ENCODE measurements around the gene SUGT1.
"Not testable (repeated sequence)": the region's sequence is repeated elsewhere in the genome, so short reads cannot be mapped to it uniquely, and the experiment has no call there.

SUGT1 gene

DNA sequence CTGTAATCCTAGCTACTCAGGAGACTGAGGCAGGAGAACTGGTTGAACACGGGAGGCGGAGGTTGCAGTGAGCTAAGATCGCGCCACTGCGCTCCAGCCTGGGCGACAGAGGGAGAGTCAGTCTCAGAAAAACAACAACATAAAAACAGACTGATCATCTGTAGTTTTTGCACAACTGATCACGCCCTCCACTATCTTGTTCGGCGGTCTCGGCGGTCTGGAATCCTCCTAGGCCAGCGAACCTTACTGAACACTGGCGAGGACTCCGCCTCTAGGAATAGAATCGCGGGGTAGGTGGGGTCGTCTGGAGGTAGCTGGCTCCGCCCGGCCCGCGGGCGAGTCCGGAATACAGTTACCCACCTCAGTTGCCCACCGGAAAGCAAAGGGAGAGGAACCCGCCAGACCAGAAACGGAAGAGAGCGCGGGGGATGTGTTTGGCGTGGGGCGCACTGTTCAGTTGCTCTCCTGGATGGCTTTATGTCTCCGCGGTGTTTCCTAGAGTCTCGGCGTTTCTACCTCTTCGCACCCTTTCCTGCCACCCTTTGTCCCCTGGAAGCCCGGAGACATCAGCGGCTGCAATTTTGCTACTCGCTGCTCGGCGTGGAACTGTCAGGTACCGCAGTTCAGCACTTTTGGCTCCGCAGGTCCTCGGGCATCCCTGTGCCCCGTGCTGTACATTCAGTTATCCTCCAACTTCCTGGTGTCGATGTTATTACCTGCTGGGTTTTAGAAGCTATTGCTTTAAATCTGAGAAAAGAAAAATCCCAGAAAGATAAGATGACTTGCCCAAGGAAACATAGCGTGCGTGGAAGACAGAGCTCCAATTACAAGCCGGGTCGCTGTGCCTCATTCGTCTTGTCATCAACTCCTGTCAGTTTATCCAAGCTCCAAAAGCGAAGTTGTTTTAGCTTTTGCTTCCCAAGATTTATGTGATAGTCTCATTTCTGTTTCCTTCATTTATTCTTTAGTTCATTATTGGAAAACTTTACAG, 35.3 kb upstream of the SUGT1 start:
- TF ChIP-seq, protein P1, sequence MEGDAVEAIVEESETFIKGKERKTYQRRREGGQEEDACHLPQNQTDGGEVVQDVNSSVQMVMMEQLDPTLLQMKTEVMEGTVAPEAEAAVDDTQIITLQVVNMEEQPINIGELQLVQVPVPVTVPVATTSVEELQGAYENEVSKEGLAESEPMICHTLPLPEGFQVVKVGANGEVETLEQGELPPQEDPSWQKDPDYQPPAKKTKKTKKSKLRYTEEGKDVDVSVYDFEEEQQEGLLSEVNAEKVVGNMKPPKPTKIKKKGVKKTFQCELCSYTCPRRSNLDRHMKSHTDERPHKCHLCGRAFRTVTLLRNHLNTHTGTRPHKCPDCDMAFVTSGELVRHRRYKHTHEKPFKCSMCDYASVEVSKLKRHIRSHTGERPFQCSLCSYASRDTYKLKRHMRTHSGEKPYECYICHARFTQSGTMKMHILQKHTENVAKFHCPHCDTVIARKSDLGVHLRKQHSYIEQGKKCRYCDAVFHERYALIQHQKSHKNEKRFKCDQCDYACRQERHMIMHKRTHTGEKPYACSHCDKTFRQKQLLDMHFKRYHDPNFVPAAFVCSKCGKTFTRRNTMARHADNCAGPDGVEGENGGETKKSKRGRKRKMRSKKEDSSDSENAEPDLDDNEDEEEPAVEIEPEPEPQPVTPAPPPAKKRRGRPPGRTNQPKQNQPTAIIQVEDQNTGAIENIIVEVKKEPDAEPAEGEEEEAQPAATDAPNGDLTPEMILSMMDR (IDR thresholded peaks at IDR 0.05; ENCODE audit: insufficient read depth, low read depth, low read length, missing control alignments), result no peak
- peak overlapping the region; percentile 80 for H3K4me3 ChIP-seq (ENCODE audit: low read length)
- peak; percentile 78 for DNase-seq (ENCODE audit: low read depth)

DNA sequence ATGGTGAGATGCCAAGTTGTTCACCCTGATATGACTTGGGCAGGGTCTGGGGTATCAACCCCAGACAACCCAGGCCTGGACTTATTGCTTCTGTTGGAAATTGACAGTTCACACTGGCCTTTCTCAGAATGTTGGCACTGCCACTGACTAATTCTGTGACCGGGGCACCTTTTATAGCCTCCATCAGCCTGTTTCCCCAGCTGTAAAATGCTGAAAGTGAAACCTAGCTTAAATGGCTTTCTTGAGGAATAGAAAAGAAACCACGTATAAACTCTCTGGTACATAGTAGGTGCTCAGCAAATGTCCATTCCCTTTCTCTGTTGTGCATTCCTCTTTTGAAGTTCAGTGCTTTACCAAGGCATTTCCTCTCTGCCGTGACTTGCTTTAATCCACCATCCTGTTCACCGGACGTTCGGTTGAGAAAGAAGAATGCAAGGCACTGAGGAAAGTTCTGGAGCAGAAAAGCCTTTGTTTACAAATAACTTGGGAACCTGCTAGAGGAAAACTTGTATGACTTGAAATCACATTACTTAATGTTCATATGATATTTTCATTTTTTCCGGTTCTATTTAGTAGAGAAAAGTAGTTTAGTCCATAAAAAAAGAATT, 21.4 kb upstream of the SUGT1 start:
- H3K4me3 ChIP-seq (ENCODE audit: low read length); DNase-seq (ENCODE audit: low read depth): not testable (repeated sequence)

DNA sequence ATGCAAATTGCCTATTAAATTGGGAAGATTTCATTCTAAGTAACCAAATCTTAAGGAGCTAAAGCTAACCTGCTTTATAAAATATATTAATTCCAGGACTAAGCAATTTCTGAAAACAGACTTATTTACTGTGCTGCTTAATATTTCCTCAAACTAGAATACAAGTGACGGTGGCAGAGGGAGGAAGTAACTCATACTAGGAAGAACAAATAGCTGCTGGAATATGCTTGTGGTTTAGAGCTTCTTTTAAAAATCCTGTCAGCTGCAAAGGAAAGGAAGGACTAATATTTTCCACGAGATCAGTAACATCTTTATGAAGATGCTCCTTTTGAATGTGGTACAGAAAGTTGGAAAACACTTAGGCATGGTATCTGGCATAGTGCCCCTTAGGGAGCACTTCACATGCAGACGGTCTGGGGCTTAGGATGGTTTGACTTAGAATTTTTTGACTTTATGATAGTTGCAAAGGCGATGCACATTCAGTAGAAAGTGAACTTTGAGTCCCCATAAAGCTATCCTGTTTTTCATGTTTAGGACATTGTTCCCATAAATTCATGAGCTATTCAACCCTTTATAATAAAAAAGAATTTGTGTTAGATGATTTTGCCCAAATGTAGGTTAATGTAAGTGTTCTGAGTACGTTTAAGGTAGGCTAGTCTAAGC, 13.8 kb upstream of the SUGT1 start:
- no peak for DNase-seq (ENCODE audit: low read depth)
- TF ChIP-seq, protein P1 (IDR thresholded peaks at IDR 0.05; ENCODE audit: insufficient read depth, low read depth, low read length, missing control alignments), result no peak
- no peak overlapping the region for H3K4me3 ChIP-seq (ENCODE audit: low read length)

DNA sequence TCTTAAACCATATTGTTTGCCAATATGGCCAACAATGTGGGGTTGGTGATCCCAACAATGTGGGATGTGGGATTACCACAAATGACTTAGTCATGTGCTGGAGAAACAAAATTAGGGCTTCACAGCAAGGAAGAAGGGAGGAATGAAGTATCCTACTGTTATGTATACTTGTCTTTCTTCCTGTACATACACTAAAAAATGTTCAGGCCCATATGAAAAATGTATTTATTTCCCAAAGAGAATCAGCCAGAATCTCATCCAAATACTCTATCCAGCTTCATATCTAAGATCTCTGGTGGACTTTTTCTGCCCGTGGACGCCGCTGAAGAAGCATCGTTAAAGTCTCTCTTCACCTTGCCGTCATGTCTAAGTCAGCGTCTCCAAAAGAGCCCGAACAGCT, 10.5 kb upstream of the SUGT1 start, which contains the start of gene HNRNPA1L2:
Gene HNRNPA1L2, plus strand, starts transcription at position 301 of the 400 bp plus-strand sequence. Its CDS starts 62 bp downstream, at position 363.
- DNase-seq (ENCODE audit: low read depth), result no peak
- TF ChIP-seq, protein P1 (IDR thresholded peaks at IDR 0.05; ENCODE audit: insufficient read depth, low read depth, low read length, missing control alignments), result no peak
- no peak within 1 kb of the TSS for H3K4me3 ChIP-seq (ENCODE audit: low read length)

DNA sequence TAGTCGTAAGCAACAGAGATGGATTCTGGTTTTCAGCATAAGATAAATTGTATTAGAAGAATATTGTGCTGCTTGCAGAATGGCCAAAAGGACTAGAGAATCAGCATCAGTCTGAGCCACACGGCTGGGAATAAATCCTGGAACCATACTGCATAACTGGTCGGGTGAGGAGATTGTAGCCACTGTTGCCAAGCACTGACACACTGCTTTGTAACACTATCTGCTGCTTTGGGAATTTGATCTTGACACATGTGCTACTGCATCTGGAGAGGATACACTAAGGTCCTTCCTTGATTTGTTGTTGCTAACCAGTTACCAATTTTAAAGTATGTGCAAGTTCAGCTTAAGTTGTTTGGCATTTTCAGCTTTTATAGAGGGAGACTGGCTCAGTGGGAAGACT, 8.5 kb upstream of the SUGT1 start:
- DNase-seq (ENCODE audit: low read depth), result peak; percentile 74
- H3K4me3 ChIP-seq (ENCODE audit: low read length), result no peak overlapping the region
- TF ChIP-seq, protein P1 (IDR thresholded peaks at IDR 0.05; ENCODE audit: insufficient read depth, low read depth, low read length, missing control alignments), result no peak

DNA sequence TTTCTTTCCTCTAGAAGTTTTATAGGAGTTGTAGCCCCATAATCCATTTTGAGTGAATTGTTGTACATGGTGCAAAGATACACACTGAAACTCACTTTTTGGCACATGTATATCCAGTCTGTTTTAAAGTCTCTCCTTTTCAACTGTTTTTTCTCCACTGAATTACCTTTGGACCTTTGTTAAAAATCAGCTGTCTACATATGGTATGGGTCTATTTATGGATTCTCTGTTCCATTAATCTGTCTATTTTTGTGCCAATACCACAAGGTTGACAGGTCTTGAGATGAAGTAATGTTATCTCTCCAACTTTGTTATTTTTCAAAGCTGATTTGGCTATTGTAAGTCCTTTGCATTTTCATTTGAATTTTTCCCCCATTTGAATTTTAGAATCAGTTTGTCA, 5.7 kb upstream of the SUGT1 start:
- no peak overlapping the region for H3K4me3 ChIP-seq (ENCODE audit: low read length)
- DNase-seq (ENCODE audit: low read depth), result no peak
- TF ChIP-seq, protein P1 (IDR thresholded peaks at IDR 0.05; ENCODE audit: insufficient read depth, low read depth, low read length, missing control alignments), result no peak

DNA sequence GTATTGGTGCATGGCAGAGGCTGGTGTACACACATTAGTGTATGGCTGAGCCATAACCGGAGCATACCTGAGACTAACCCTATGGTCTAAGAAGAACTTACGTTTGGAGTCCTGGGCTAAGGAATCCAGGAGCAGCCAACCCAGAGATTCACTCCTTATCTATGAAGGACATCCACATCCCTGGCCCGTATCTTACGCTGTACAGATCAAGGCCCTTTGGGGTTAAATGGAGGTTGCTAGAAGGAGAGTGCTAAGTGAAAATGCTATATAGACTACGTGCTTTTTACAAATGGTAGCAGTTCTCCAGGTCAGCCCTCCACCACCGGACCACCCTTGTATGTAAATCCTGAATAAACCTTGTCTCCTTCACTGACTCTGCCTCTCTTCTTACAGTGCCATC, 1.9 kb upstream of the SUGT1 start:
- H3K4me3 ChIP-seq (ENCODE audit: low read length), result peak overlapping the region; percentile 92
- TF ChIP-seq, protein P1 (IDR thresholded peaks at IDR 0.05; ENCODE audit: insufficient read depth, low read depth, low read length, missing control alignments), result no peak
- no peak for DNase-seq (ENCODE audit: low read depth)
